Measurements from ENCODE around the gene ACTL10. TPM values are rescaled to one million over a fixed set of nuclear protein-coding genes. Genes with fewer than 3 reads are reported as not detected.
A peak's percentile ranks its signal among the peaks of the same experiment; 100 is the strongest.

ACTL10 gene
- total RNA-seq, 1 experiment from 2014 or later, result 3.2 TPM

DNA sequence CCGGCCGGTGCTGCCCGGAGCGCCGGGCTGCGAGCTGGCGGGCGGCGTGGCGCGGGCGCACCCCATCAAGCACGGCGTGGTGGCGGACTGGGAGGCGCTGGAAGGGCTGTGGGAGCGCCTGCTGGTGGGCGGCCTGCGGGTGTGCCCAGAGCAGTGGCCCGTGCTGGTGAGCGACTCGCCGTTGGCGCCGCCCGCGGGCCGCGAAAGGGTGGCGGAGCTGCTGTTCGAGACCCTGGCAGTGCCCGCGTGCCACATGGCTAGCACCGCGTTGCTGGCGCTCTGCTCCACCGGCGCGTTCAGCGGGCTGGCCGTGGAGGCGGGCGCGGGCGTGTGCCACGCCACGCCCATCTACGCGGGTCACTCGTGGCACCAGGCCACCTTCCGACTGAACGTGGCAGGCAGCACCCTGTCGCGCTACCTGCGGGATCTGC is 517 bp downstream of the ACTL10 start:
- POLR2A ChIA-PET, result interaction anchor here (0.6 to 4.4 kb wide), 31 partner anchors 8 to 939 kb away, joined by 3 to 38 read pairs (median 4); partner anchors contain the start of genes CBFA2T2, CDK5RAP1, CHMP4B and EIF2S2

DNA sequence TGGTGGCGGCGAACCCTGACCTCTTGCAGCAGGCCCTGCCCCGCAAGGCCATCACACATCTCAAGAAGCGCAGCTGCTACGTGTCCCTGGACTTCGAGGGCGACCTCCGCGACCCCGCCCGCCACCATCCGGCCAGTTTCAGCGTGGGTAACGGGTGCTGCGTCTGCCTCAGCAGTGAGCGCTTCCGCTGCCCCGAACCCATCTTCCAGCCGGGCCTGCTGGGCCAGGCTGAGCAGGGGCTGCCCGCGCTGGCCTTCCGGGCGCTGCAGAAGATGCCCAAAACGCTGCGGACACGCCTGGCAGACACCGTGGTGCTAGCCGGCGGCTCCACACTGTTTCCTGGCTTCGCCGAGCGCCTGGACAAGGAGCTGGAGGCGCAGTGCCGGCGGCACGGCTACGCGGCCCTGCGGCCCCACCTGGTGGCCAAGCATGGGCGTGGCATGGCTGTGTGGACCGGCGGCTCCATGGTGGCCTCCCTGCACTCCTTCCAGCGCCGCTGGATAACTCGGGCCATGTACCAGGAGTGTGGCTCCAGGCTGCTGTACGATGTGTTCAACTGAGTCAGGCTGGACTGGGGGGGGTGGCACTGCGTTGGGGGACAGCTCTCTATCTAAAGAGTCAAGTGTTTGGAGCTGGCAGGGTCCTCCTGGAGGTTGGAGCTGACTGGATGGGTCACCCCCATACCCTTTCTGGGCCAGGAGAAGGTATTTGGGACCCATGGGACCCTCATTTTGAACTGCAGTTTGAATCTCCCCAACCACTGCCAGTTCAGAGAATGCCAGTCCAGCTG is 1.1 kb downstream of the ACTL10 start:
- DNase-seq (ENCODE audit: unreplicated experiment), result peak; percentile 84
- ChIA-PET CTCF (interaction anchor here (0.5 to 7.0 kb wide), 63 partner anchors 9 to 766 kb away, joined by 3 to 53 read pairs (median 4); partner anchors contain the start of genes CBFA2T2 and SNTA1), POLR2A (interaction anchor here (0.6 to 4.4 kb wide), 31 partner anchors 7 to 1929 kb away, joined by 3 to 38 read pairs (median 4); partner anchors contain the start of genes CBFA2T2, CDK5RAP1, CHMP4B and EIF2S2)
- no peaks in the 10 kb centered on the region for H3K9me3 Mint-ChIP-seq (ENCODE audit: unreplicated experiment)
- TF ChIP-seq, protein P1, sequence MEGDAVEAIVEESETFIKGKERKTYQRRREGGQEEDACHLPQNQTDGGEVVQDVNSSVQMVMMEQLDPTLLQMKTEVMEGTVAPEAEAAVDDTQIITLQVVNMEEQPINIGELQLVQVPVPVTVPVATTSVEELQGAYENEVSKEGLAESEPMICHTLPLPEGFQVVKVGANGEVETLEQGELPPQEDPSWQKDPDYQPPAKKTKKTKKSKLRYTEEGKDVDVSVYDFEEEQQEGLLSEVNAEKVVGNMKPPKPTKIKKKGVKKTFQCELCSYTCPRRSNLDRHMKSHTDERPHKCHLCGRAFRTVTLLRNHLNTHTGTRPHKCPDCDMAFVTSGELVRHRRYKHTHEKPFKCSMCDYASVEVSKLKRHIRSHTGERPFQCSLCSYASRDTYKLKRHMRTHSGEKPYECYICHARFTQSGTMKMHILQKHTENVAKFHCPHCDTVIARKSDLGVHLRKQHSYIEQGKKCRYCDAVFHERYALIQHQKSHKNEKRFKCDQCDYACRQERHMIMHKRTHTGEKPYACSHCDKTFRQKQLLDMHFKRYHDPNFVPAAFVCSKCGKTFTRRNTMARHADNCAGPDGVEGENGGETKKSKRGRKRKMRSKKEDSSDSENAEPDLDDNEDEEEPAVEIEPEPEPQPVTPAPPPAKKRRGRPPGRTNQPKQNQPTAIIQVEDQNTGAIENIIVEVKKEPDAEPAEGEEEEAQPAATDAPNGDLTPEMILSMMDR (IDR thresholded peaks at IDR 0.05; ENCODE audit: unreplicated experiment), result peak; percentile 87
- H3K27ac Mint-ChIP-seq (ENCODE audit: low read depth, unreplicated experiment), result peak overlapping the region; percentile 27
- H3K27me3 Mint-ChIP-seq (ENCODE audit: insufficient read depth, unreplicated experiment), result no peaks in the 10 kb centered on the region
- peaks cover 17% of the 10 kb centered on the region for H3K4me1 Mint-ChIP-seq (ENCODE audit: insufficient read depth, unreplicated experiment)
- H3K4me3 Mint-ChIP-seq (ENCODE audit: unreplicated experiment), result peak overlapping the region; percentile 98
- TSS peak; percentile 17 for BruUV-seq (replicated peaks)
- intact Hi-C loops (cut with micrococcal nuclease), result loop anchor here (1.0 to 5.0 kb wide), 5 partner anchors 63 to 461 kb away; partner anchors contain the start of genes CDK5RAP1 and ZNF341
- H3K36me3 Mint-ChIP-seq (ENCODE audit: insufficient read depth, unreplicated experiment), result peaks cover 12% of the 10 kb centered on the region

More for the DNA sequence above, 517 bp downstream of the ACTL10 start:
- Mint-ChIP-seq H3K4me3 (ENCODE audit: unreplicated experiment) (peak overlapping the region; percentile 98), H3K36me3 (ENCODE audit: insufficient read depth, unreplicated experiment) (peaks cover 12% of the 10 kb centered on the region), H3K9me3 (ENCODE audit: unreplicated experiment) (no peaks in the 10 kb centered on the region), H3K27ac (ENCODE audit: low read depth, unreplicated experiment) (peak overlapping the region; percentile 27), H3K27me3 (ENCODE audit: insufficient read depth, unreplicated experiment) (no peaks in the 10 kb centered on the region), H3K4me1 (ENCODE audit: insufficient read depth, unreplicated experiment) (peaks cover 14% of the 10 kb centered on the region)
- BruUV-seq (replicated peaks), result no TSS peak
- peak; percentile 38 for DNase-seq (ENCODE audit: unreplicated experiment)
- CTCF ChIA-PET, result interaction anchor here (0.6 to 7.0 kb wide), 45 partner anchors 10 to 765 kb away, joined by 3 to 53 read pairs (median 4); partner anchors contain the start of genes CDK5RAP1 and SNTA1
- TF ChIP-seq, protein P1 (IDR thresholded peaks at IDR 0.05; ENCODE audit: unreplicated experiment), result no peak
- intact Hi-C loops (cut with micrococcal nuclease), result loop anchor here (1.0 to 5.0 kb wide), 4 partner anchors 64 to 462 kb away; partner anchors contain the start of genes CDK5RAP1 and ZNF341

DNA sequence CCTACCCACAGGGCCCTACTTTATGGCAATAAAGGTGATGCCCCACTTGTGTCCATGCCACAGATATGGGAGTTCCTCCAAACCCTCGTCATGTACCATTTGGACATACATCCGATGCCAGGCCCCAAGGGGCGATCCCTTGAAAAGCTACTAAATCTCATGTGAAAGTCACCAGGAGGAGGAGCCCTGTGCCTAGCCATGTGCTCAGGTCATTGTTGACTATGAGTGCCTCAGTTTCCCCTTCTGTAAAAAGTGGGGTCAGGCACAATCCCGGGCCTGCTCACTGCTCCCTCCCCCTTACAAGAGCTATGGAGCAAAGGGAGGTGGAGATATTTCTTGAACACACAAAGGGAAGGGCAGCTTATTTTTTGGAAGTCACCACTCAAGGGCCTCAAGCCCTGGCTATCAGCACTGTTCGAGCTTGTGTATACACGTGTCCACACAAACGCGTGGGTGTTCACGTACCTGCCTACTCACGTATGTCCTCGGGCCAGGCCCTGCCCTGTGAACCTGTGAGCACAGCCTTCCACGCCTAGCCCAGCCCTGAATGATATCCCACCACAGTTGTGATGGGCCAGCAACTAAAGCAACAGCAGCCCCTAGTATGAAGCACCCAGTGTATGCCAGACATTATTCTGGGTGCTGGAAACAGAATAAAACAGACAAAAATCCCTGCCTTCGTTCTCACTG is 1.9 kb downstream of the ACTL10 start:
- Mint-ChIP-seq H3K36me3 (ENCODE audit: insufficient read depth, unreplicated experiment) (peaks cover 12% of the 10 kb centered on the region), H3K27me3 (ENCODE audit: insufficient read depth, unreplicated experiment) (no peaks in the 10 kb centered on the region), H3K27ac (ENCODE audit: low read depth, unreplicated experiment) (no peak overlapping the region), H3K4me1 (ENCODE audit: insufficient read depth, unreplicated experiment) (peaks cover 24% of the 10 kb centered on the region), H3K4me3 (ENCODE audit: unreplicated experiment) (peak overlapping the region; percentile 98), H3K9me3 (ENCODE audit: unreplicated experiment) (no peaks in the 10 kb centered on the region)
- intact Hi-C loops (cut with micrococcal nuclease), result loop anchor here (1.0 to 5.0 kb wide), 3 partner anchors 211 to 399 kb away; partner anchors contain the start of gene CDK5RAP1
- ChIA-PET POLR2A (interaction anchor here (0.6 to 4.4 kb wide), 22 partner anchors 11 to 1929 kb away, joined by 3 to 38 read pairs (median 6); partner anchors contain the start of genes CBFA2T2, CDK5RAP1, CHMP4B and EIF2S2), CTCF (interaction anchor here (0.5 to 7.0 kb wide), 53 partner anchors 8 to 841 kb away, joined by 3 to 53 read pairs (median 4); partner anchors contain the start of genes CBFA2T2 and SNTA1)
- DNase-seq (ENCODE audit: unreplicated experiment), result no peak
- TF ChIP-seq, protein P1 (IDR thresholded peaks at IDR 0.05; ENCODE audit: unreplicated experiment), result no peak
- no TSS peak for BruUV-seq (replicated peaks)
